Measurements from ENCODE around the gene TOMM40. TPM values are rescaled to one million over a fixed set of nuclear protein-coding genes. Genes with fewer than 3 reads are reported as not detected.
A peak's percentile ranks its signal among the peaks of the same experiment; 100 is the strongest.

Gene TOMM40
- total and polyA plus RNA-seq, 9 of the 15 experiments (the other 6 are each of a cell fraction or from before 2014, with no cell fraction given) = 0.89 to 290 (median 160) TPM

DNA sequence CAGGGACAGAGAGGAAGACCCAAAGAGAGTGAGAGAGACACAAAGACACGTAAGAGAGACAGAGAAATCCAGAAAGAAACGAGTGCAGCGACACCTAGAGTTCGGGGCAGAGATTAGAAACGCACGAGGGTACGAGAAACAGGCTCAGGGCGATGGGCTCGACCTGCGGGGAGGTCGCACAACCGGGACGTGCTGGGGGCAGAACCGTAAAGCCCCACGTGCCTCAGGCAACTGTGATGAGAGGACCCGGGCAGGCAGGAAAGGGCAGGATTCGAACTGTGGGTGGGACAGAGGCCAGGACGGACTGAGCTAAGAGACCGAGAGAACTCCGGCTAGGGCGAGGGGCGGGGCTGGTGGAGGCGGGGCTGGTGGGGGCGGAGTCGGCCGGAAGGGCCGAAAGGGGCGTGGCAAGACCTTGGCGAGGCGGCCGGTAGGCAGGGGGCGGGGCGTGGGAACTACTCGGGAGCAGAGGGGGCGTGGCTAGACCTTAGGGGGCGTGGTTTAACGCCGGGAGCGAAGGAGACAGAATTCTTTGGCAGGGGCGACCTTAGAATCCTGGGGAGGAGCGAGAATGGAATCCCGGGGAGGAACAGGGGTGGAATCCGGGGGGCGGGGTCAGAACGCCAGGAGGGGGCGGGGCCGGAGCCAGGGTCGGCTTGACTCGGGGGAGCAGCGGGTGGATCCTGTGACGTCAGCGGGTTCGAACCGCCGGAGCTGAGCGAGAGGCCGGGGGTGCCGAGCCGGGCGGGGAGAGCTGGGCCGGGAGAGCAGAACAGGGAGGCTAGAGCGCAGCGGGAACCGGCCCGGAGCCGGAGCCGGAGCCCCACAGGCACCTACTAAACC lies 45.2 kb upstream of the TOMM40 start, which contains the start of gene NECTIN2 (continued):
- TF ChIP-seq MCM2 (IDR thresholded peaks at IDR 0.05; ENCODE audit: low read depth) (no peak), ESRRA (IDR thresholded peaks at IDR 0.05; ENCODE audit: borderline replicate concordance, low read depth) (peak; percentile 77), NFATC3 (IDR thresholded peaks at IDR 0.05) (no peak), SREBF1 (IDR thresholded peaks at IDR 0.05; ENCODE audit: borderline replicate concordance, low read depth, low read length) (no peak), MCM3 (IDR thresholded peaks at IDR 0.05) (no peak), BCL6 (CRISPR knock-in tag; IDR thresholded peaks at IDR 0.05) (no peak)
- TF ChIP-seq, protein P1, sequence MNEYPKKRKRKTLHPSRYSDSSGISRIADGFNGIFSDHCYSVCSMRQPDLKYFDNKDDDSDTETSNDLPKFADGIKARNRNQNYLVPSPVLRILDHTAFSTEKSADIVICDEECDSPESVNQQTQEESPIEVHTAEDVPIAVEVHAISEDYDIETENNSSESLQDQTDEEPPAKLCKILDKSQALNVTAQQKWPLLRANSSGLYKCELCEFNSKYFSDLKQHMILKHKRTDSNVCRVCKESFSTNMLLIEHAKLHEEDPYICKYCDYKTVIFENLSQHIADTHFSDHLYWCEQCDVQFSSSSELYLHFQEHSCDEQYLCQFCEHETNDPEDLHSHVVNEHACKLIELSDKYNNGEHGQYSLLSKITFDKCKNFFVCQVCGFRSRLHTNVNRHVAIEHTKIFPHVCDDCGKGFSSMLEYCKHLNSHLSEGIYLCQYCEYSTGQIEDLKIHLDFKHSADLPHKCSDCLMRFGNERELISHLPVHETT (CRISPR knock-in tag; conservative IDR thresholded peaks at IDR 0.05 in 1 of 2, IDR thresholded peaks at IDR 0.05 in 1 of 2) = no peak
- TF ChIP-seq, protein P2, sequence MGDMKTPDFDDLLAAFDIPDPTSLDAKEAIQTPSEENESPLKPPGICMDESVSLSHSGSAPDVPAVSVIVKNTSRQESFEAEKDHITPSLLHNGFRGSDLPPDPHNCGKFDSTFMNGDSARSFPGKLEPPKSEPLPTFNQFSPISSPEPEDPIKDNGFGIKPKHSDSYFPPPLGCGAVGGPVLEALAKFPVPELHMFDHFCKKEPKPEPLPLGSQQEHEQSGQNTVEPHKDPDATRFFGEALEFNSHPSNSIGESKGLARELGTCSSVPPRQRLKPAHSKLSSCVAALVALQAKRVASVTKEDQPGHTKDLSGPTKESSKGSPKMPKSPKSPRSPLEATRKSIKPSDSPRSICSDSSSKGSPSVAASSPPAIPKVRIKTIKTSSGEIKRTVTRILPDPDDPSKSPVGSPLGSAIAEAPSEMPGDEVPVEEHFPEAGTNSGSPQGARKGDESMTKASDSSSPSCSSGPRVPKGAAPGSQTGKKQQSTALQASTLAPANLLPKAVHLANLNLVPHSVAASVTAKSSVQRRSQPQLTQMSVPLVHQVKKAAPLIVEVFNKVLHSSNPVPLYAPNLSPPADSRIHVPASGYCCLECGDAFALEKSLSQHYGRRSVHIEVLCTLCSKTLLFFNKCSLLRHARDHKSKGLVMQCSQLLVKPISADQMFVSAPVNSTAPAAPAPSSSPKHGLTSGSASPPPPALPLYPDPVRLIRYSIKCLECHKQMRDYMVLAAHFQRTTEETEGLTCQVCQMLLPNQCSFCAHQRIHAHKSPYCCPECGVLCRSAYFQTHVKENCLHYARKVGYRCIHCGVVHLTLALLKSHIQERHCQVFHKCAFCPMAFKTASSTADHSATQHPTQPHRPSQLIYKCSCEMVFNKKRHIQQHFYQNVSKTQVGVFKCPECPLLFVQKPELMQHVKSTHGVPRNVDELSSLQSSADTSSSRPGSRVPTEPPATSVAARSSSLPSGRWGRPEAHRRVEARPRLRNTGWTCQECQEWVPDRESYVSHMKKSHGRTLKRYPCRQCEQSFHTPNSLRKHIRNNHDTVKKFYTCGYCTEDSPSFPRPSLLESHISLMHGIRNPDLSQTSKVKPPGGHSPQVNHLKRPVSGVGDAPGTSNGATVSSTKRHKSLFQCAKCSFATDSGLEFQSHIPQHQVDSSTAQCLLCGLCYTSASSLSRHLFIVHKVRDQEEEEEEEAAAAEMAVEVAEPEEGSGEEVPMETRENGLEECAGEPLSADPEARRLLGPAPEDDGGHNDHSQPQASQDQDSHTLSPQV (IDR thresholded peaks at IDR 0.05) = no peak
- TF ChIP-seq, protein P3, sequence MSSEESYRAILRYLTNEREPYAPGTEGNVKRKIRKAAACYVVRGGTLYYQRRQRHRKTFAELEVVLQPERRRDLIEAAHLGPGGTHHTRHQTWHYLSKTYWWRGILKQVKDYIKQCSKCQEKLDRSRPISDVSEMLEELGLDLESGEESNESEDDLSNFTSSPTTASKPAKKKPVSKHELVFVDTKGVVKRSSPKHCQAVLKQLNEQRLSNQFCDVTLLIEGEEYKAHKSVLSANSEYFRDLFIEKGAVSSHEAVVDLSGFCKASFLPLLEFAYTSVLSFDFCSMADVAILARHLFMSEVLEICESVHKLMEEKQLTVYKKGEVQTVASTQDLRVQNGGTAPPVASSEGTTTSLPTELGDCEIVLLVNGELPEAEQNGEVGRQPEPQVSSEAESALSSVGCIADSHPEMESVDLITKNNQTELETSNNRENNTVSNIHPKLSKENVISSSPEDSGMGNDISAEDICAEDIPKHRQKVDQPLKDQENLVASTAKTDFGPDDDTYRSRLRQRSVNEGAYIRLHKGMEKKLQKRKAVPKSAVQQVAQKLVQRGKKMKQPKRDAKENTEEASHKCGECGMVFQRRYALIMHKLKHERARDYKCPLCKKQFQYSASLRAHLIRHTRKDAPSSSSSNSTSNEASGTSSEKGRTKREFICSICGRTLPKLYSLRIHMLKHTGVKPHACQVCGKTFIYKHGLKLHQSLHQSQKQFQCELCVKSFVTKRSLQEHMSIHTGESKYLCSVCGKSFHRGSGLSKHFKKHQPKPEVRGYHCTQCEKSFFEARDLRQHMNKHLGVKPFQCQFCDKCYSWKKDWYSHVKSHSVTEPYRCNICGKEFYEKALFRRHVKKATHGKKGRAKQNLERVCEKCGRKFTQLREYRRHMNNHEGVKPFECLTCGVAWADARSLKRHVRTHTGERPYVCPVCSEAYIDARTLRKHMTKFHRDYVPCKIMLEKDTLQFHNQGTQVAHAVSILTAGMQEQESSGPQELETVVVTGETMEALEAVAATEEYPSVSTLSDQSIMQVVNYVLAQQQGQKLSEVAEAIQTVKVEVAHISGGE (CRISPR knock-in tag; IDR thresholded peaks at IDR 0.05) = no peak
- TF ChIP-seq, protein P4, sequence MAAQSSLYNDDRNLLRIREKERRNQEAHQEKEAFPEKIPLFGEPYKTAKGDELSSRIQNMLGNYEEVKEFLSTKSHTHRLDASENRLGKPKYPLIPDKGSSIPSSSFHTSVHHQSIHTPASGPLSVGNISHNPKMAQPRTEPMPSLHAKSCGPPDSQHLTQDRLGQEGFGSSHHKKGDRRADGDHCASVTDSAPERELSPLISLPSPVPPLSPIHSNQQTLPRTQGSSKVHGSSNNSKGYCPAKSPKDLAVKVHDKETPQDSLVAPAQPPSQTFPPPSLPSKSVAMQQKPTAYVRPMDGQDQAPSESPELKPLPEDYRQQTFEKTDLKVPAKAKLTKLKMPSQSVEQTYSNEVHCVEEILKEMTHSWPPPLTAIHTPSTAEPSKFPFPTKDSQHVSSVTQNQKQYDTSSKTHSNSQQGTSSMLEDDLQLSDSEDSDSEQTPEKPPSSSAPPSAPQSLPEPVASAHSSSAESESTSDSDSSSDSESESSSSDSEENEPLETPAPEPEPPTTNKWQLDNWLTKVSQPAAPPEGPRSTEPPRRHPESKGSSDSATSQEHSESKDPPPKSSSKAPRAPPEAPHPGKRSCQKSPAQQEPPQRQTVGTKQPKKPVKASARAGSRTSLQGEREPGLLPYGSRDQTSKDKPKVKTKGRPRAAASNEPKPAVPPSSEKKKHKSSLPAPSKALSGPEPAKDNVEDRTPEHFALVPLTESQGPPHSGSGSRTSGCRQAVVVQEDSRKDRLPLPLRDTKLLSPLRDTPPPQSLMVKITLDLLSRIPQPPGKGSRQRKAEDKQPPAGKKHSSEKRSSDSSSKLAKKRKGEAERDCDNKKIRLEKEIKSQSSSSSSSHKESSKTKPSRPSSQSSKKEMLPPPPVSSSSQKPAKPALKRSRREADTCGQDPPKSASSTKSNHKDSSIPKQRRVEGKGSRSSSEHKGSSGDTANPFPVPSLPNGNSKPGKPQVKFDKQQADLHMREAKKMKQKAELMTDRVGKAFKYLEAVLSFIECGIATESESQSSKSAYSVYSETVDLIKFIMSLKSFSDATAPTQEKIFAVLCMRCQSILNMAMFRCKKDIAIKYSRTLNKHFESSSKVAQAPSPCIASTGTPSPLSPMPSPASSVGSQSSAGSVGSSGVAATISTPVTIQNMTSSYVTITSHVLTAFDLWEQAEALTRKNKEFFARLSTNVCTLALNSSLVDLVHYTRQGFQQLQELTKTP (IDR thresholded peaks at IDR 0.05; ENCODE audit: low read depth in 1 of 2, partially characterized antibody in 2 of 2) = peak in 1 of 2 experiments; percentile 29

Data from K562 (cell line).